Mucosa of gallbladder (tissue), 1 donor: ENCODE measurements around the gene CCDC78. TPM values are rescaled to one million over a fixed set of nuclear protein-coding genes. Genes with fewer than 3 reads are reported as not detected.
A peak's percentile ranks its signal among the peaks of the same experiment; 100 is the strongest.

Source experiments
- DNase-seq: peaks from one replicate; pipeline ENCODE4 v3.0.0-alpha.2; 2020; ENCODE audit warnings: low spot score
- total RNA-seq: library from RNA; stranded (reverse); gene quantifications from one replicate; pipeline ENCODE4 v1.2.1, GENCODE V29; 2021
- donor health status: DM: no; HTN: no; CAD: no.

CCDC78 gene
- total RNA-seq, 1 donor from 2014 or later = 3.3 TPM

DNA sequence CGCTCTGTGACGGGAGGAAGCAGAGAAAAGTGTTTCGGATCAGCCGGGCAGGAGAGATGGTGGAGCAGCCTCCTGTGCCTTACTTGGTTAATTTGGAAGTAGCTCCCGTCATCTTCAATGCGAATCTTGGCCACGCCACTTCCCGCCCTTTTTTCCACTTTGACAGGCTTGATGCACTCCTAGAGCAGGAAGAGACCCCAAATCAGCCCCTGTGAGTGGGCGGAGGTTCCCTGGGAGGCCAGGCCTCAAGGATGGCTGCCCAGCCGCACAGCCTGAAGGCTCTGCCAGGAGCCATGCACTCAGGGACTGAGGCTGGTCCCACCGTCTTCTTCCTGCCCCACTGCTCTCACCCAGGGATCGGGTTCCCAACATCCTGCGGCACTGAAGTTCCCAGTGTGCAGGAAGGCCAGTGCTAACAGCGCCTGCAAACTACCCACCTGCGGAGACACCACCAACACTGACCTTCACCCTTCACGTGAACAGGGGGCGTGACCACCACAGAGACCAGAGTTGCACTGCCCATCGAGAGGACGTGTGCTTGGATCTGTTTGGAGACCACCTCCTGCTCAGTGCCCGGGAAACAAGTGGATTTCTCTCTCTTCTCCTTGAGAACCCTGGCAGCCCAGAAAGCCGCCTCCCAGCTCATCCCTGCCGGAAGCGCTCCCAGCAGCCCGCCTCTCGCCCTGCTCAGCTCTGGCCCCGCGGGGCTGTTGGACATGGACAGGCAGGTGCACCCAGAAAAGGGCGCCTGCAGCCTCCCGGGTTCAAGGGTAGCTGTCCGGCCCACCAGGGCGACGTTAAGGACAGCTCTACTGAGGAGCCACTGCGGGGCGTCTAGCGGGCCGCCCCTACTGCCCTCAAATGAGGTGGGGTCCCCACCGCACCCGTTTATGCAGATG, 13.6 kb upstream of the CCDC78 start:
- DNase-seq = no peak

DNA sequence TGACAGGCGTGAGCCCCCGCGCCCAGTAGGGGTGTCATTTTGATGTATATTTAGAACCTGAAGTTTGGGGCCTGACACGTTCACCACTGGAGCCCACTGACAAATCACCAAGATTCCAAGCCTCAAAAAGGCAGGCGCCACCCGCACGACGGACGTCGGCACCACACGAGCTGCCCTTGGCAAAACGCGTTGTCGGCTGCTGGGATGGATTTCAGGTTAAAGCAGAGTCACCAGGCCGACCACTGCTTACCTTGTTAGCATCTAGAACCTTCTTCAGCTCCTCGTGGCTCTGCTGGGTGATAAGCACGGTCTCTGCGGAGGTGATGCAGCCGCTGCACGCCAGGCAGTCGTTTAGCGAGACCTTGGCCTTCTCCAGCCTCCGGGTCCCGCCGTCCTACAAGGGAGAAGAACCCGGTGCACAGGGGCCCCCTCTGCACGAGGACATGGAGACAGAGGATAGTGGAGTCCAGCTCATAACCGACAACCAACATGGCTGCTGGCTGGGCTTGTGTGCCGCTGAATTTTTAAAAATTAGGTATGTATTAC, 10.8 kb upstream of the CCDC78 start:
- no peak for DNase-seq

DNA sequence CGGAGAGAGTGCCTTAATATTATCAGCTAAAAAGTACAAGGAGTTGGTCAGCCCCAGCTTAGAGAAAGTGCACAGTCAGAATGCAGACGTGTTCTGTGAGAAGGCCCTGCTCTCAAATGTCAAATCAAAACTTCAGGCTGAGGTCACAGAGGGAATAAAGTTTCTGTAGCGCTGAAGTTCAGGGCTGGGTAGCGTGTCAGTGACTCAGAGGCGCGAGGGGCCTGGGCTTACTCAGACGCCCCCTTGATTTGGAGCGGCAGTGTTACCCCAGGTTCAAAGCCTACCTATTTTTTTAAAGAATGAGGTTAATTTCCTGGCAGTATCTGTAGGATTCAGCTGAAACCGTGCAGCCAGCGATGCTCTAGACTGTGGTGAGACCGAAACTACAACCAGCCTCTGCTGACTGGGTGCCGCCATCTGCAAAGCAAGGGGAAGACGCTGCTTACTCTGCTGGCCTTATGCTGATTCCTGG, 9.8 kb upstream of the CCDC78 start:
- no peak for DNase-seq

DNA sequence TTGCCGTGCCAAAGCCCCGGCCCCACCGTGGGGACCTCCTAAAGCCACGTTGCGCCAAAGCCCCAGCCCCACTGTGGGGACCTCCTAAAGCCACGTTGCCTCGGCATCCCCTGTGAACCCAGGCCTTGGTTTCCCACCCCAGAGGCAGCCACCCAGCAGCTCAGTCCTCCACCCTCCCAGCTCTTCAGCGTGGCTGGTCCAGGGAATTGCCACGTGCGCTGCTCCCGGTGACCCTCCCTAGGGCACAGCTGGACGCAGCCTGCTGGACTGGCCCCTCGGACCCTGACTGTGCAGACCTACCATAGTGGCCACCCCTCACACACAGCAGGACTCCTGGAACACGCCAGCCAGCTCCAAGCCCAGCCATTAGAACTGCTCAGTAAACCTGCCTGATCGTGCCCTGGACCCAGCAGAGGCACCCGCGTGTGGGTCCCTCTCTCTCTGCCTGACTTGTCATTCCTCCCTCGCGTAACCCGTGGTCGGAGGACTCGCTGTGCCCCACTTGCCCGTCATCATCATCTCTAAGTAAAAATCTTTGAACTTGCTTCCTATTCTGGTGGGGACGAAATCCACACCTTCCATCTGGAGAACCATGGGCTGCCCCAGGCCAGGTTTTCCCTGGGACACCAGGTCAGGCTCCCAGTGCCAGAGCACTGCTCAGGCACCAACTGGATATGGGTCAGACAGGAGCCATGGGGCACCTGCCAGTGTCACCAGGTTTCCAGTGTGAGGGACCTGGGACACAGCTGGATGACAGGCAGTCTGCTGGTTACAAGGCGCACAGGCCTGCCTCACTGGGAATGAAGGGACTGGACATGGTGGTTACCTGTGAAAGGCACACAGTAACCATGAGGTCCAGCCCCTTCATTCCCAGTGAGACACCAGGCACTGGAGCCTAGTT, 9.0 kb upstream of the CCDC78 start:
- no peak for DNase-seq

DNA sequence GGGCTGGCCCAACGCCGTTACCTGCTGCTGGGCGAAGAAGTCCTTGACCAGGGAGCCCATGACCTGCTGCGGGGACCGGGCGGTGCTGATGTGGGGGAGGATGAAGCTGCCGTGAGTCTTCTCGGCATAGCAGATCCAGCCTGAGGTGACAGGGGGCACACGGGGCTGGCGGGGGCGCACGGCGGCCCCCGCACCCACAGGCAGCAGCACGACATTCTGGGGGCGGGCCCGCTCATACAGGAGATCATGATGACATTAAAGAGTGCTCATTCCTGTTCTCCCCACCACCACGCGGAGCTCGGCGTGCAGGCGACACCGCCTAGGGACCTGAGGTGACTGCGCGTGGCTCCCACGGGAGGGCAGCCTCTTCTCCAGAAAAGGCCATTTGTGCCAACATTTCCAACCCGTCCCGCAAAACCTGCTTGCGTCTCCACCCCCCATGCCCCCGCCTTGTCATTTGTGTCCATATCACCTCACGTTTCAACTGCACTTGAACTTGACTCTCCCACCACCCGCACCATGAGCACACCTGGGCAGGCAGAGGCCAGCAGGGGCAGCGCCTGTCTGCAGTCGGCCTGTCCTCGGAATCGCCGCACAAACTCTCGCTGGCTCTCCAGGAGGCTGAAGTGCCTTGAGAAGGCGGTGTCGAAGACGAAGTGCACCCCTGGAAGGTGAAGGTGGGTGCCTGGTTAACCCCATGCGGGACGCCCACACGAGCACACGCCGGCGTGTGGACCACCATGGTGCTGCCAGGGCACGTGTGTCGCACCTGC, 8.2 kb upstream of the CCDC78 start:
- DNase-seq = no peak

DNA sequence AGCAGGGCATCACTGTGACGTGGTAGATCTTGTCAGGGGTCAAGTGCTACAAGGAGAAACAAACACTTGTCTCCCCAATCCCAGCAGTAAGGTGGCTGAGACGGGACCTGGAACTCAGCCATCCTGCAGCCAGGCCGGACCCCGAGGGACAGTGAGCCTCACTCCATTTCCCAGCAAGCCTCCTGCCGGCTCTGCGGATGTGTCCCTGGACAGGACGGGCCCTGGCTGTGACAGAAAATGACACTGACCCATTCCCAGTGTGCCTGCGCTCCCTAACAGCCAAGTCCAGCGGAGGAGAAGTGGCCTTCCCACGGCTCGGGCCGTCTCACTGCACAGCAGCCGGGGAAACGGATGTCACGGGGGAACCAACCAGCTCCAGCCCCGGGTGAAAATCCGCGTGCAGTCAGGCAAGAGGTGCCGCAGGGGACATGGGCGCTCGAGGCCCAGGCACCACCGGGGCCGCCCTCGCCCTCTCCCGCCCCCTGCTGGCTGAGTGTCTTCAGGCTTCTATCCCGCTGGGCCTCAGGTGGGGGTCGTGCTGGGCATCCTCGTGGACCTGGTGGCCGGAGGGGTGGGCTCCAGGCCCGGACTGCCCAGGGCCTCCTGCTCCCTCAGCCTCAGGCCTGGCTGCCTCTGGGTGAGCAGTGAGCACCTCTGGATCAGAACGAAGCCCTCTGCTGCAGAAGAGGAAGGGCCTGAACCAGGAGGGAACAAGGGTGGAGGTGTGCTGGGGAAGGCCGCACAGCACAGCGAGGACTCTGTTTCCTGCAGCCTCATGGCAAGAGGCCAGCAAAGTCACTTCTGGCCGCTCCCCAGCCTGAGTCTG, 7.4 kb upstream of the CCDC78 start:
- DNase-seq = no peak

DNA sequence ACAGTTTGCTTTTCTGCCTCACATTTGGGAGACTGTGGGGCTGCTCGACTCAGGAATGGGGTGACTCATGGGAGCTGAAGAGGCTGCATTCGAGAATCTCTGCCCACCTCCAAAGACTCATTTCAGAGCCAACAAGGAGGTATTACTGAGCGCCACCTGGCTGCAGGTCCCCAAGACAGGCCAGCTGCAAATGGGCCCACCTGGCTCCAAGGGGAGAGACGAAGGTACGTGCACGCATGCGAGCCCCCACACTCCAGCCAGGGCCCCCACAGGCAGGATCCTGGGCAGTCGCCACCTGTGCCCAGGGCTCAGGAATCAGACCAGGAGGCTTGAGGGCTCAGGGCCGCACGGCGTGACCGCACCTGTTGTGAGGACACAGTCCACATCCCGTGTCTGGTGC, 6.7 kb upstream of the CCDC78 start:
- no peak for DNase-seq

DNA sequence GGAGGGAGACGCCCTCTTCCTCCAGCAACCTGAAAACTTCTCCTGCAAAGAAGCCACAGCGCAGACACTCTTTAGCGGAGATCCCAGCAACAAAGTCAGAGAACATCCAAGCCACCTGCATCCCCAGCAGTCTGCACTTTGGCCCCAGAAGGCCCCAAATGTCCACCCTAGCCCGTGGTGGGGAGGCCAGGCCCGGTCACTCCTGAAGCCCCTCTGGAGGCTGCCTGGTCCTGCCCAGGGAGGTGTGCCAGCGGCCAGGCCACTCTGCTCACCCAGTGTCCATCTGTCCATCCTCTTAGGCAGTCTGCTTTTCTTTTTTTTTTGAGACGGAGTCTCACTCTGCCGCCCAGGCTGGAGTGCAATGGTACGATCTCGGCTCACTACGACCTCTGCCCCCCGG, 6.1 kb upstream of the CCDC78 start:
- DNase-seq = no peak

DNA sequence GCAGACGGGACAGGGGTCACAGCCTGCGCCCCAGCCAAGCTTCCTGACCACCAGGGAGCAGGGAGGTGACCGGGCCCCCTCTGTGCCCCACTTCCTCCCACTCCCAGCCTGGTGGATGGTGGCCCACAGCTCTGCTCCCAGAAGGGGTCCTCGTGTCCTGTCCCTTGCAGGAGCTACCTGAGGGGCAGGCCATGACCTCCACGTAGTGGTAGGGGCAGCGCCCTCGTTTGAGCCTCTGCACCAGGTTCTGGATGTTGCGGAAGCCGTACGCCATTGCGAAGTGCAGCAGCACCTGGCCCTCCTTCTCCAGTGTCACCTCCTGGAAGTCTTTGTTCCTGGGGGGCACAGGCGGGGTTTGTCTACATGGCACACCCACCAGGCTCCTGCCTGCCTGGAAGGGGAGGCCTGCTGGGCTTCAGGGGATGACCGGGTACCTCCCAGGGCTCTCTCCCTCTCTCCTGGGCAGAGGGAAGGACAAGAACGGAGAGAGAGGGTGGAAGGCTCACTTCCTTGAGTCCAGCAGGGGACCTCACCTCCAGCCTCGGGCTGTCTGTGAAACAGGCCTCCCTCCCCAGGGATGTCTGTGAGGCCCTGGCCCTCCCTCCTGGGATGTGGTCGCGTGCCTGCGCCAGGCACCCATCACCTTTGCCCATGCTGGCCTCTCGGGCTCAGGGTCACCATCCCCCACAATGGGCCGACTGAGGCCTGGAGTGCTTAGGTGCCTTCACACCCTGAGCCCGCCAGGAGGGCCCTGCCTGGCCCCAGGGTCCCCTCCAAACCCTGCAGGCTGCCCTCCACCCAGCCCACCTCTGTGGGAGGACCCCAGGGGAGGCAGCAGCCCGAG, 4.6 kb upstream of the CCDC78 start:
- no peak for DNase-seq

DNA sequence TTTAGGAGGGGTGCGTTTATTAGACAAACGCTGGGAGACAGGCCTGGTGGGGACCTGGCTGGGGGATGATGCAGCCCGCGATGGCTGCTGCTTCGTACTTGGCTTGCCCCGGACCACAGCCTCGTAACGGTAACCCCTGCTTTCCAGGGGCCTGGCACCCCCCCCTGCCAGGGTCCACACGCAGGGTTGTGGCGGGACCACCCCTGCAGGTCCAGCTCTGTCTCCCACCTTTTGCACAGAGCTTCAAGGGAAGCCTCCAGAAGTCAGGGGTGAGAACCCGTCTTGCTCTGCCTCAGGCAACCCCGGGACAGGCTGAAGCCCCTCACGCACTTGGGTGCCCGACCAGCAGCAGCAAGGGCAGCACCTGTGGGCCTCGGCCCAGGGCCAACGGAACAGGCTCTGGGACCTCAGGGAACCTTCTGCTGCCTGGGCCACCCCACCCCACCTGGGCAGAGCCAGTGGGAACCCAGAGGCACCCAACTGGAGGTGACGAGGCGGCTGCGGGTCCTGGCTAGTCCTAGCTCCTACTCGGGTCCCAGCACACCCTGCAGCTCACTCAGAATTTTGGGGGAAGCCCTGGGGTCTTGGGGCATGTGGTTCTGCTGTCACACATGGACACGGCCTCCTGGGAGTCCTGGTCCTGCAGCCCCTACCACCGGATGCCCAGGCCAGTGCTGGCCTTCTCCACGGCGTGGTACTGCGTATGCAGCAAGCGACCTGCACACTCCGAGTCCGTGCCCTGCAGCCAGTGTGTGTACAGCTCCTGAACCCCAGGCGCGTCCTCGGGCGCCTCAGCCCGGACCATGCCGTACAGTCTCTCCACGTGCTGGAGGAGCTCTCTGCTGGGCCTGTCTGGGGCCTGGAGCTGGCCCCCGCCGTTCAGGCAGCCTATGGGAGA, 3.8 kb upstream of the CCDC78 start:
- no peak for DNase-seq

DNA sequence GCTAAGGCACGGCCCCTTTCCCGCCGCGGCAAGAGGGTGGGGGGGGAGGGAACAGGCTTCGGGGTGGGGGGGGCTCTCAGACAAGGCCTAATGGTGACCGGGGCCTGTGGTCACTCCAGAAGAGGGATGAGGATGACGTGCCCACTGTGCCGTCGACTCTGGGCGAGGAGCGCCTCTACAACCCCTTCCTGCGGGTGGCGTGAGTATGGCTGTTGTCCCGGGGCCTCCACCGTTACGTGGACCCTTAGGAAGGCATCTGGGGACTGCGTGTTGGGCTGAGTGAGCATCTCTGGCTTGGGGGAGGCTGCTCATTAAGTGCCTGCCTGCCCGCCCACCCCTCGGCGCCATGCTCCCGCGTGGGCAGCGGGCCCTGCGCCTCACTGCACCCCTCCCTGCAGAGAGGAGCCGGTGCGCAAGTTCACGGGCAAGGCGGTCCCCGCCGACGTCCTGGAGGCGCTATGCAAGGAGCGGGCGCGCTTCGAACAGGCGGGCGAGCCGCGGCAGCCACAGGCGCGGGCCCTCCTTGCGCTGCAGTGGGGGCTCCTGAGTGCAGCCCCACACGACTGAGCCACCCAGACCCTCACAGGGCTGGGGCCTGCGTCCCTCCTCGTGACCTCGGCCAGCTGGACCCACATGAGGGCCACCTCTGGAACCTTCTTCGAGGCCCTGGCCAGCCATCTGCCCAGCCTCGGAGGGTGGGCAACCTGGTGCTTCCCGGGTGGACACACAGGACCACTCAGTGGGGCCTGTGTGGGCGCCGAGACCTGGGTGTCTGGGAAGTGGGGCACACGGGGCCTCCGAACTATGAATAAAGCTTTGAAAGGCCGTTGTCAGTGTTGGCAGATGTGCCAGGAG, 2.9 kb upstream of the CCDC78 start:
- no peak for DNase-seq

DNA sequence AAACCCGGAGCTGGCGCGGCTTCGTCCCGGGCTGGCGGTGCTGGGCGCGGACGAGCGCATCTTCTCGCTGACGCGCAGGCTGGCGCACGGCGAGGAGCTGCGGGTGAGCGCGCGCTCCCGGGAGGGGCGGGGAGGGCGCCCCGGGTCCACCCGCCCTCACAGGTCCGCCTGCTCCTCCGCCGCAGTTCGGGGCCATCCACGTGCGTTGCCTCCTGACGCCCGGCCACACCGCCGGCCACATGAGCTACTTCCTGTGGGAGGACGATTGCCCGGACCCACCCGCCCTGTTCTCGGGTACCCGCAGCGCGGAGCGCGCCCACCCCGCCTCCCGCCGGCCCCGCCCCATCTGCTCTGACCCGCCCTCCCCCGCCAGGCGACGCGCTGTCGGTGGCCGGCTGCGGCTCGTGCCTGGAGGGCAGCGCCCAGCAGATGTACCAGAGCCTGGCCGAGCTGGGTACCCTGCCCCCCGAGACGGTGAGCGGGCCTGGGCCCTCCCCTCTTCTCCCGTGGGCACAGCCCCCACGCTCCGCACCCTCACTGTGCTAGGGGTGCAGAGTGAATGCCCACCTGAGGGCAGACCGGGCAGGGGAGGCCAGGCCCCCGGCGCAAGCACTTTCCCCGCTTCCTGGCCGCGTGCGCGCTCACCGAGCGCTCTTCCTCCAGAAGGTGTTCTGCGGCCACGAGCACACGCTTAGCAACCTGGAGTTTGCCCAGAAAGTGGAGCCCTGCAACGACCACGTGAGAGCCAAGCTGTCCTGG, 2.1 kb upstream of the CCDC78 start:
- peak; percentile 57 for DNase-seq

DNA sequence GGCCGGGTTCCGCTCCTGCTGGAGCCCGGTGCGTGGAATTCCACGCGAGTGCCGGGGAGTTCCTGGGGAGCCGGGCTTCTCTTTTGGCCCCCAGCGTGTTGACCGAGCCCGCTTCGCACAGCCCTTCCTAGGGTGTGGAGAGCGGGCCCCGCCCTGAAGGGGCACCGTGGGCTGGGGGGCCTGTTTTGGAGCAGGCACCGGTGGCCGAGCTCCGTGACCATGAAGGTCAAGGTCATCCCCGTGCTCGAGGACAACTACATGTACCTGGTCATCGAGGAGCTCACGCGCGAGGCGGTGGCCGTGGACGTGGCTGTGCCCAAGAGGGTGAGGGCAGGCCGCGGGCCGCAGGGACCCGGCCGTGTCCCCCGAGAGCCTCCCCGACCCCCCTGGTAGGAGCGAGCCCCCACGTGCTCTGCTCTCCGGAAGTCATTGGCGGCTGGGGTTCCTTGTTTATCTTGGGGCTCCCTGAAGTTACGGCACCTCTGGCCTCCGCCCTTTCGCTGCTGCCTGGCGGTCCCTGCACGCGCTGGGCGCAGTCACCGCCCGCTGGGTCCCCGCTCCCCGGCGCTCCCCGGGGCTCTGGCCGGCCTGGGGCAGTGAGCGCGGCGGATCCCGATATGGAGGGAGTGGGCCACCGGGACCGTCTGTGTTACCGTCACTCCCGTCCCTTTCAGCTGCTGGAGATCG, 1.2 kb upstream of the CCDC78 start:
- no peak for DNase-seq

DNA sequence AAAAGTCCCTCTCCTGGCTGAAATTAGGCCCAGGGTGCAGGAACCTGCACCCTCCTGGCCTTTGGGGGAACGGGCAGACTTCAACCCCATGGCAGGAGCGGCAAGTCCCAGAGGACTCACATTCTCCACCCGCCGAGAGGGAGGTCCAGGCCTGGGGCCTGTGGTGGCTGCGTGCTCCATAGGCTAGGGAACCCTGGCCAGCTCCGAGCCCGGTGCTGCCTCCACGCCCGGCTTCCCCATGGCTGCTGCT, 130 bp downstream of the CCDC78 start:
- no peak for DNase-seq

DNA sequence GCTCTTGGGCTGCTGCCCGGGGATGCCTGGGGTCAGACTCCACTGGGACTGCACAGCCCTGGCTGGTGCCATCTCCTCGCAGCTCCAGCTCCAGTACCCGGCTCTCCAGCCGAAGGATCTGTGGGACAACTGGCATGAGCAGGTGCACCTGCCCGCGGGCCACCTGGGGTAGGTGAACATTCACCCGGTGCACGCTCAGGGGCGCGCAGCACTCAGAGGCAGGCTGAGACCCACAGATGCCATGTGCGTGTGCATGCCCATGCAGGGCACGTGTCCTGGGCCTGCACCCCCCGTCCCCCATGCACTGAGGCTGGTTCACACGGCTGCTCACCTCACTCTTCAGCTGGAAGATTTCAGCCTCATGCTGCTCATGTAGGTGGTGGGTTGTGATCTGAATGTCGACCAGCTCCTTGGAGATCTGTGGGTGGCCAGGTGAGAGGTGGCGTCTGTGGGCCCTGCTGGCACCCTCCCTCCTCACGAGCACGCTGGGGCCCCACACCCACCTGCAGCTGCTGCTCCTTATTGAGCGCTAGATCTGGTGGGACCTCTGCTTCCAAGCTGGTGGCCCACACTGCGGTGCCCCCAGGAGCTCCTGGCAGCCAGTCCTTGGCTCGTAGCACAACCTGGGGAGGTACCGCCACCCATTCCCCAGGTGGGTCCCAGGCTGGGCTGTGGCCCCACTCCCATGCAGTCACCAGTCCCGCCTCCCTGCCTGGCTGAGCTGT, 618 bp downstream of the CCDC78 start:
- DNase-seq = no peak

DNA sequence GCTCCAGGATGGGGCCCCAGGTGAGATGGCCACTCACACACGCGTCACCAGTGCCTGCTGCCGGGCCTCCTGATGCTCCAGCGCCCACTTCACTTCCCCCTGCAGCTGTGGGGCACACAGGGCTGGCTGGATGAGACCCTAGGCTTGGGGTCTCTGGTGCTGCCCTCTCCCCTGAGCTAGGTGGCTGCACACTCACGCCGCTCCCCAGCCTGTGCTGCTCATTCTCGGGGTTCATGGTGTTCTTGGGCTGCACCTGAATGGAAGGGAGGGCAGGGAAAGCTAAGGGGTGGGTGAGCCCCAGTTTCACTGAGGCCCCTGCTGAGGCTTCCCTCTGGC, 1.2 kb downstream of the CCDC78 start:
- no peak for DNase-seq
